ENCODE measurements around the gene FYN.

The FYN gene

DNA sequence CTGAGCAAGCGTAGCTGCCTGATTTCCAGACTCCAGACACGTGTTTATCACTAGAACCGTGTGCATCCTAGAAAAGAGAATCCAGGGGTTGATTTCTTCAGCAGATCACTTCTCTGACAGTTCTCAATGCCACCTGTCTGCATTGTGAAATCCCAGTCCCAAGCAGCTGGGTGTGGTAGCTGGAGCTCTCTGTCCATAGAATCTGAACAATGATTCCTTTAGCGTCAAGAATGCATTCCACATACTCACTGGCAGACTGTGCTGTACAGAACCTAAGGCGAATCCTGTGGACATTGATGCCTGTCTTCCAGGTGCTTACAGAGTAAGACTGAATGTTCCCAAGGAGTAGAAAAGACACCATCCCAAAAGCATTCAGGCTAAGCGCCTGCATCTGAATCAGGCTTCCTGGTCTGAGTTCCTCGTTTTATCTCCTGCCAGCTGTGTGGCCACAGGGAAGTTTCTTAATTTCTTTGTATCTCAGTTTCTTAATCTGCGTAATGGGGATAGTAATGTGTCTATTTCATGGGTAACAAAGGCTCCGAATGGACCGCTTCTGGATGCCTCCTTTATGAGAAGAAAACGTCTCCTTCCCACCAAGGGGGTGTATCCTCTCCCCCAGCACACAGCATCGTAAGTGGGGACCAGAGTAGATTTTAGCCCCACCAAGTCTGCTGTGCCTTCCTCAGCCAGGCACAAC, 257.2 kb downstream of the FYN start:
- DNase-seq = no peak

DNA sequence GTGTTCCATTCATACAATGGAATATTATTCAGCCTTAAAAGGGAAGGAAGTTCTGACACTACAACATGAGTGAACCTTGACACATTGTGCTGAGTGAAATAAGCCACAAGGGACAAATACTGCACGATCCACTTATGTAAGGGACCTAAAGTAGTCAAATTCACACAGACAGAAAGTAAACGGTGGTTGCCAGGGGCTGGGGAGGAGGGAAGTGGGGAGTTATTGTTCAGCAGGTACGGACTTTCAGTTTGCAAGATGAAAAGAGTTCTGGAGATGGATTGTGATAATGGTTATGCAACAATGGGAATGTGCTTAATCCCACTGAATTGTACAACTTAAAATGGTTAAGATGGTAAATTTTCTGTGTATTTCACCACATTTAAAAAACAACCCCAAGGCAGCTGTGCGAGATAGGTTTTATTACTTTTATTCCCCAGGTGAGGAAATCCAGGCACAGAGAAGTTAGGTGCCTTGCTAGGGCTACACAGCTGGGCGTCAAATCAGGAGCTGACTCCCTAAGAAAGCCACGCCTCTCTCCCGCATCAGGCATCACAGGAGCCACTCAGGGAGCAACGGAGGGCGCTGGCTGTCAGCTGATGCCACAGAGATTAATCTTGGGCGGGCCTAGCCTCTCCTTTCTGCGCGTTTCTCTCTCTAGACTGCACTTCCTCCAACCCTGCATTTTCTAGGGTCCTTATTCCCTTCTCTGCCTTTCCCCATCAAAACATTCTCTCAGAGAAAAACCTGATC, 258.2 kb downstream of the FYN start:
- no peak for DNase-seq

DNA sequence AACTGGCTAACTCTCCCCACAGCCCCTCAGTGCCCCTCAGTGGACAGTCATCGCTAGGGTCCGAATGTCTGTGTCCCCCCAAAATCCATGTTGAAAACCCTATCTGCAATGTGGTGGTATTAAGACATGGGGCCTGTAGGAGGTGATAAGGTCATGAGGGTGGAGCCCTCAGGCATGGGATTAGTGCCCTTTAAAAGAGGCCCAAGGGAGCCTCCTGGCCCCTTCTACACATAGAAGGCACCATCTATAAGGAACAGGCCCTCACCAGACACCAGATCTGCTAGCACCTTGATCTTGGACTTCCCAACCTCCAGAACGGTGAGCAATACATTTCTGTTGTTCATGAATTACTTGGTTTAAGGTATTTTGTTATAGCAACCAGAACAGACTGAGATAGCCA, 260.9 kb downstream of the FYN start:
- no peak for DNase-seq

DNA sequence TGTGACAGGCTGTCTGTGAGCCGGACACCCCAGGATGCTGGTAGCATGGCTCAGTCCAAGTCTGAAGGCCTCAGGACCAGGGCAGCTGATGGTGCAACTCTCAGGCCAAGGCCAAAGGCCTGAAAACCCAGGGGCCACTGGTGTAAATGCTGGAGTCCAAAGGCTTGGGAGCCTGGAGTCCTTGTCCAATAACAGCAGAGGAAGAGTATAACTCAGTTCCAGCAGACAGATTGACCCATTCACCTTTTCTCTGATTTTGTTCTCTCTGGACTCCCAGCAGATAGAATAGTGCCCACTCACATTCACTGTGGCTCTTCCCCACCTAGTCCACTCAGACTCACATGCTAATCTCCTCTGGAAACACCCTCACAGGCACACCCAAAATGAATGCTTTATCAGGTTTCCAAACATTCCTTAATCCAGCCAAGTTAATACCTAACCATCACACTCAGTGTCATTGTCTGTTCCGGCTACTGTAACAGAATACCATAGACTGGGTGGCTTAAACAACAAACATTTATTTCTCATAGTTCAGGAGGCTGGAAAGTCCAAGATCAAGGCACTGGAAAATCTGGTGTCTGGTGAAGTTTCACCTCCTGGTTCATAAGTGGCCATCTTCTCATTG, 262.6 kb downstream of the FYN start:
- no peak for DNase-seq

All from SIG-M5 (cell line).